GOT3 (cell line): ENCODE measurements around the gene RNF157.
"Not testable (repeated sequence)": the region's sequence is repeated elsewhere in the genome, so short reads cannot be mapped to it uniquely, and the experiment has no call there.

Experiments
- DNase-seq: peaks from one replicate; lab custom pipeline; 2025; ENCODE audit warnings: mixed read lengths; lab: John Stamatoyannopoulos, UW

The RNF157 gene

GRCh38 chr17:76234354-76234679 is 6.0 kb downstream of the RNF157 start:
- no peak for DNase-seq

- DNase-seq, result no peak
Observed at GRCh38 chr17:76233588-76234353, 6.5 kb downstream of the RNF157 start.

- no peak for DNase-seq
Observed at GRCh38 chr17:76232342-76232741, 8.0 kb downstream of the RNF157 start.

- DNase-seq, result not testable (repeated sequence)
Observed at GRCh38 chr17:76226749-76227148, 13.5 kb downstream of the RNF157 start.

GRCh38 chr17:76225373-76226086 is 14.8 kb downstream of the RNF157 start:
- DNase-seq, result not testable (repeated sequence)

GRCh38 chr17:76223802-76224201 is 16.5 kb downstream of the RNF157 start:
- no peak for DNase-seq

- DNase-seq, result no peak
Observed at GRCh38 chr17:76219670-76220383, 20.5 kb downstream of the RNF157 start.

- no peak for DNase-seq
Observed at GRCh38 chr17:76217081-76217480, 23.2 kb downstream of the RNF157 start.

GRCh38 chr17:76213491-76213890 is 26.8 kb downstream of the RNF157 start:
- no peak for DNase-seq

- DNase-seq, result no peak
Observed at GRCh38 chr17:76208120-76208519, 32.2 kb downstream of the RNF157 start.

GRCh38 chr17:76207275-76208059 is 32.8 kb downstream of the RNF157 start:
- DNase-seq, result no peak

GRCh38 chr17:76205542-76206144 is 34.6 kb downstream of the RNF157 start:
- DNase-seq, result not testable (repeated sequence)

- no peak for DNase-seq
Observed at GRCh38 chr17:76204277-76204676, 36.0 kb downstream of the RNF157 start.

- no peak for DNase-seq
Observed at GRCh38 chr17:76200354-76200753, 39.9 kb downstream of the RNF157 start.

- no peak for DNase-seq
Observed at GRCh38 chr17:76199469-76199868, 40.8 kb downstream of the RNF157 start.

- no peak for DNase-seq
Observed at GRCh38 chr17:76198702-76199101, 41.6 kb downstream of the RNF157 start.

- no peak for DNase-seq
Observed at GRCh38 chr17:76197911-76198310, 42.4 kb downstream of the RNF157 start.

- DNase-seq, result no peak
Observed at GRCh38 chr17:76196675-76197074, 43.6 kb downstream of the RNF157 start.

GRCh38 chr17:76195281-76196096 is 44.8 kb downstream of the RNF157 start:
- DNase-seq, result no peak

- no peak for DNase-seq
Observed at GRCh38 chr17:76193591-76193990, 46.7 kb downstream of the RNF157 start.

- no peak for DNase-seq
Observed at GRCh38 chr17:76191896-76192295, 48.4 kb downstream of the RNF157 start.
